ENCODE data around the gene NHERF1.

The NHERF1 gene

DNA sequence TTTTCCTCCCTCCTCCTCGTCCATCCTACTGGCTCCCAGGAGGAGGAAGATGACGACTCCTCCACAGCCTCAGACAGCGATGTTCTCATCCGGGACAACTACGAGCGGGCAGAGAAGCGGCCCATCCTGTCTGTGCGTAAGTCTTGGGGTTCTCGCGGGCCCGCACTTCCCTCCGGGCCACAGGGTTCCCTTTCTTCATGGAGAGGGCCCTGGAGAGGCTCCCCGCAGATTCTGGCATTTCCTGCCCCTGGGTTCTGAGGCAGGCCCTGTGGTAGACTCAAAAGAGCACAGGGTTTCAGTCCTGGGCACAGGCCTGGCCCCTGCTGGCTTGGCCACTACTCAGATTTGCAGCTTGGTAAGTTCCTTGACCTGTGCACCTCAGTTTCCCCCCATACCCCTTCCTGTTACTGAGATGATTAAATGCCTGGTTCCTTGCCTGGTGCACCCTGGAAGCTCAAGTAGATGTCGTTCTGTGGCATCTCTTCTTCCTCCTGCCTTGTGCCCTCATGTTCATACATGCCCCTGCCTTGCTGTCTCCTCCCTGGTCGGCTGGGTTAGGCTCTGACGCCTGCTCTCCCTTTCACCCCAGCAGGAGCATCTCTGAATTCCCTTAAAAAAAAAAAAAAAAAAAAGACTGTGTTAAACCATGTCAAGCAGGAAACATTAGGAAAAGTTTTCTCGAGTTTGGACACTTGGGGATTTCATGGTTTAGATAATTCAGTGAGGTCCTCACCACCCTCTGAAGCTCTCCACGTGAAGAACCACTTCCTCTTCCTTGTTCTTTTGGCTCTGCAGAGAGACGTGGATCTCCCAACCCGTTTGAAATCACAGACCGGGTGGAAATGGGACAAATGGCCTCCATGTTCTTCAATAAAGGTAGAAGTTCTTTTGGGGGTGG is 42.0 kb downstream of the NHERF1 start:
- no peak overlapping the region for H3K4me3 ChIP-seq (ENCODE audit: low read depth, low read length)
- TF ChIP-seq, protein P1, sequence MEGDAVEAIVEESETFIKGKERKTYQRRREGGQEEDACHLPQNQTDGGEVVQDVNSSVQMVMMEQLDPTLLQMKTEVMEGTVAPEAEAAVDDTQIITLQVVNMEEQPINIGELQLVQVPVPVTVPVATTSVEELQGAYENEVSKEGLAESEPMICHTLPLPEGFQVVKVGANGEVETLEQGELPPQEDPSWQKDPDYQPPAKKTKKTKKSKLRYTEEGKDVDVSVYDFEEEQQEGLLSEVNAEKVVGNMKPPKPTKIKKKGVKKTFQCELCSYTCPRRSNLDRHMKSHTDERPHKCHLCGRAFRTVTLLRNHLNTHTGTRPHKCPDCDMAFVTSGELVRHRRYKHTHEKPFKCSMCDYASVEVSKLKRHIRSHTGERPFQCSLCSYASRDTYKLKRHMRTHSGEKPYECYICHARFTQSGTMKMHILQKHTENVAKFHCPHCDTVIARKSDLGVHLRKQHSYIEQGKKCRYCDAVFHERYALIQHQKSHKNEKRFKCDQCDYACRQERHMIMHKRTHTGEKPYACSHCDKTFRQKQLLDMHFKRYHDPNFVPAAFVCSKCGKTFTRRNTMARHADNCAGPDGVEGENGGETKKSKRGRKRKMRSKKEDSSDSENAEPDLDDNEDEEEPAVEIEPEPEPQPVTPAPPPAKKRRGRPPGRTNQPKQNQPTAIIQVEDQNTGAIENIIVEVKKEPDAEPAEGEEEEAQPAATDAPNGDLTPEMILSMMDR (IDR thresholded peaks at IDR 0.05; ENCODE audit: insufficient read depth, low read depth, low read length, missing control alignments), result no peak
- DNase-seq (ENCODE audit: low read depth), result no peak

- no peak overlapping the region for H3K4me3 ChIP-seq (ENCODE audit: low read depth, low read length)
- TF ChIP-seq, protein P1 (IDR thresholded peaks at IDR 0.05; ENCODE audit: insufficient read depth, low read depth, low read length, missing control alignments), result no peak
- no peak for DNase-seq (ENCODE audit: low read depth)
Observed at GRCh38 chr17:74792586-74793105, 44.2 kb downstream of the NHERF1 start.

- DNase-seq (ENCODE audit: low read depth), result no peak
- TF ChIP-seq, protein P1 (IDR thresholded peaks at IDR 0.05; ENCODE audit: insufficient read depth, low read depth, low read length, missing control alignments), result no peak
- no peak overlapping the region for H3K4me3 ChIP-seq (ENCODE audit: low read depth, low read length)
Observed at GRCh38 chr17:74795327-74796020, 47.0 kb downstream of the NHERF1 start.

GRCh38 chr17:74796211-74796610 is 47.8 kb downstream of the NHERF1 start:
- TF ChIP-seq, protein P1 (IDR thresholded peaks at IDR 0.05; ENCODE audit: insufficient read depth, low read depth, low read length, missing control alignments), result no peak
- no peak overlapping the region for H3K4me3 ChIP-seq (ENCODE audit: low read depth, low read length)
- no peak for DNase-seq (ENCODE audit: low read depth)

- TF ChIP-seq, protein P1 (IDR thresholded peaks at IDR 0.05; ENCODE audit: insufficient read depth, low read depth, low read length, missing control alignments), result no peak
- H3K4me3 ChIP-seq (ENCODE audit: low read depth, low read length), result no peak overlapping the region
- DNase-seq (ENCODE audit: low read depth), result no peak
Observed at GRCh38 chr17:74796866-74797265, 48.4 kb downstream of the NHERF1 start.

- TF ChIP-seq, protein P1 (IDR thresholded peaks at IDR 0.05; ENCODE audit: insufficient read depth, low read depth, low read length, missing control alignments), result no peak
- no peak overlapping the region for H3K4me3 ChIP-seq (ENCODE audit: low read depth, low read length)
- DNase-seq (ENCODE audit: low read depth), result no peak
Observed at GRCh38 chr17:74797824-74798223, 49.4 kb downstream of the NHERF1 start.

Measured in GM12865 (cell line).